Fibroblast of mammary gland (primary cell): ENCODE data around the gene TPSD1.

Source experiments
- DNase-seq: peaks from one replicate; pipeline ENCODE4 v3.0.0-alpha.2; 2010; ENCODE audit warnings: low read depth
- H3K4me3 ChIP-seq: 2 replicates; pipeline ENCODE4 v1.5.1; 2011; ENCODE audit warnings: low read depth, mild to moderate bottlenecking, low read length, moderate library complexity; ENCODE audit not compliant: control insufficient read depth
- TF ChIP-seq, protein P1 (sequence below): conservative IDR thresholded peaks from 2 replicates; pipeline ENCODE4 v1.5.1; 2011; ENCODE audit warnings: low read depth, low read length, inconsistent platforms; ENCODE audit not compliant: control insufficient read depth, insufficient read depth

TPSD1 gene

GRCh38 chr16:1277617-1278282 lies 21.9 kb downstream of the TPSD1 start:
- TF ChIP-seq, protein P1, sequence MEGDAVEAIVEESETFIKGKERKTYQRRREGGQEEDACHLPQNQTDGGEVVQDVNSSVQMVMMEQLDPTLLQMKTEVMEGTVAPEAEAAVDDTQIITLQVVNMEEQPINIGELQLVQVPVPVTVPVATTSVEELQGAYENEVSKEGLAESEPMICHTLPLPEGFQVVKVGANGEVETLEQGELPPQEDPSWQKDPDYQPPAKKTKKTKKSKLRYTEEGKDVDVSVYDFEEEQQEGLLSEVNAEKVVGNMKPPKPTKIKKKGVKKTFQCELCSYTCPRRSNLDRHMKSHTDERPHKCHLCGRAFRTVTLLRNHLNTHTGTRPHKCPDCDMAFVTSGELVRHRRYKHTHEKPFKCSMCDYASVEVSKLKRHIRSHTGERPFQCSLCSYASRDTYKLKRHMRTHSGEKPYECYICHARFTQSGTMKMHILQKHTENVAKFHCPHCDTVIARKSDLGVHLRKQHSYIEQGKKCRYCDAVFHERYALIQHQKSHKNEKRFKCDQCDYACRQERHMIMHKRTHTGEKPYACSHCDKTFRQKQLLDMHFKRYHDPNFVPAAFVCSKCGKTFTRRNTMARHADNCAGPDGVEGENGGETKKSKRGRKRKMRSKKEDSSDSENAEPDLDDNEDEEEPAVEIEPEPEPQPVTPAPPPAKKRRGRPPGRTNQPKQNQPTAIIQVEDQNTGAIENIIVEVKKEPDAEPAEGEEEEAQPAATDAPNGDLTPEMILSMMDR, result no peak
- no peak for DNase-seq
- H3K4me3 ChIP-seq, result no peak overlapping the region

DNA sequence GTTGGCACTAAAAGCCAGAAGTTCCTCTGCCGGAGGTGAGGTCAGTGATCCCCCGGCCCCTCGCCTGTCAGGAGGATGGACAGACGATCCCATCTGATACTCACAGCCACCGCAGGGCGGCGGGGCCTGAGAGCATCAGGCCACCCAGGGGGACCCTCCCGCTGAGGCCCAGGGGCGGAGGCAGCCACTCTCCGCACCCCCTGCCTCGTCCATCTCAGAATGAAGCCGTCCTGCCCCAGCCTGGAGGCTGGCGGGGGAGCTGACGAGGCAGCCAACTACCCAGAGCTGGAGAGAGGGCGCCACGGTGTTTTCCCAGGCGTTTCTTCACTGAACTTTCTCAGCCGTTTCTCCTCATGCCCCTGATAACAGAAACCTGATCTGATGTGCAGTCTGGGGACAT lies 22.6 kb downstream of the TPSD1 start:
- TF ChIP-seq, protein P1, result no peak
- DNase-seq, result no peak
- H3K4me3 ChIP-seq, result no peak overlapping the region

DNA sequence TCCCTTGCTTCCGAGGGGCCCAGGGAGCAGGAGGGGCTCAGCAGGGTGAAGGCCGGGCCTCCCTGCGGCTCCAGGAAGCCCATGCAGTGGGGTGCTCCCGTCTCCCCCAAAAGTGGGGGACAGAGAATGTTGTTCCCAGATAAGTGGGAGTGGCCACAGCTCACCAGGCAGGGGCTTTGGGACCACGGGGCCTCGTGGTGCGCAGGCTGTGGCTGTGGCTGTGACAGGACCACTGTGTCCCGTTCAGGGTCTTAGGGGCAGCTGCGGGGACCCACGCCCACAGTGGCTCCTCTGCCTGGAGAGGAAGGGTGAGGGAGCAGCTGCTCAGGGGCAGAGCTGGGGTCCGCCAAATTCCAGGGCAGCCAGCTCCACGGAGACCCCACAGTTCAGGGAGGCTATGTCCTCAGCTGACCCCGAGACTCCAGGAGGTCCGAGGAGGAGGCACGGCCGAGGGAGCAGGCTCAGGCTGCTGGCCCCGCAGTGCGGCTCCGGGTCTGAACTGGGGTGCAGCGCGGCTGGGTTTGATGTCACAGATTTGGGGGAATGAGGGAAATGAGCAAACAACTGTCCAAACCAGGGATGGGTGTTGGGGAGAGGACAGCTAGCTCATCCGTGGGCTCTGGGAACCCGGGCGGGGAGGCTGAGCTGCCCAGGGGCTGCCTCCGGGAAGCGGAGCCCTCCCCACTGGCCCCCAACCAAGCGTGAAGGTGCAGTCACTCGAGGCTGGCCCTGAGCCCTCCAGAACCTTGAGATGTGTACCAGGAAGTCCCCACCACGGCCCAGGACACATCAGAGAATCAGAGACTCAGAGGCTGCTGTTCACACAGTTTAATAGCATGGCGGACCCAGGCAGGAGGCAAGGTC lies 23.4 kb downstream of the TPSD1 start:
- H3K4me3 ChIP-seq, result no peak overlapping the region
- TF ChIP-seq, protein P1, result no peak
- DNase-seq, result no peak

- TF ChIP-seq, protein P1, result no peak
- H3K4me3 ChIP-seq, result no peak overlapping the region
- no peak for DNase-seq
Measured at GRCh38 chr16:1279945-1280589, 24.2 kb downstream of the TPSD1 start.

- no peak overlapping the region for H3K4me3 ChIP-seq
- DNase-seq, result no peak
- TF ChIP-seq, protein P1, result no peak
Measured at GRCh38 chr16:1280783-1281182, 24.9 kb downstream of the TPSD1 start.

DNA sequence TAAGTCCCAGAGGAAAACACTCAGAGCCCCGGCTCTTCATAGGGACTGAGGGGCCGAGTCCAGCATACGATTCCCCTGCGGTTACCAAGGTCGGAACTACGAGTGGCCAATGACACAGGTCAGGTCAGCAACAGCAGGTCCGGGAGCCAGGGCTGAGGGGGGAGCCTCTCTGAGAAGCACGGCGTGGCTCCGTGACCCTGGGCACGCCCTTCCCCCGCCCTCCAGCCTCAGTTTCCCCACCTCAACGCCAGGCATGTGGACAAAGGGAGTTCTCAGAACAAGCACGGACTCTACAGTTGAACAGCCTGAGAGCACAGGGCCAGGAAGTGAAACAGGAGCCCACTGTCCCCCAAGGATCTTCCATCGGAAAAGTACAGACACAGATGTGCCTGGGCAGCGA lies 25.6 kb downstream of the TPSD1 start:
- TF ChIP-seq, protein P1, result no peak
- no peak for DNase-seq
- no peak overlapping the region for H3K4me3 ChIP-seq
